Hepatocyte (in vitro differentiated cells): ENCODE data around the gene UNC5A. TPM values are rescaled to one million over a fixed set of nuclear protein-coding genes. Genes with fewer than 3 reads are reported as not detected.

Experiments
- DNase-seq: peaks from one replicate; pipeline ENCODE4 v3.0.0-alpha.2; 2016; ENCODE audit warnings: low spot score
- H2AFZ ChIP-seq: fragments of 200-600 bp; sonication (generic); 2 replicates; pipeline ENCODE4 v1.6.0; 2016; ENCODE audit warnings: antibody characterized with exemption, mild to moderate bottlenecking
- H3K27ac ChIP-seq: fragments of 200-600 bp; sonication (generic); 2 replicates; pipeline ENCODE4 v1.5.1; 2016; ENCODE audit warnings: mild to moderate bottlenecking
- H3K27me3 ChIP-seq: fragments of 200-600 bp; sonication (generic); 2 replicates; pipeline ENCODE4 v1.6.1; 2016
- H3K36me3 ChIP-seq: fragments of 200-600 bp; sonication (generic); replicated peaks from 2 replicates; pipeline ENCODE4 v1.5.1; 2016; ENCODE audit warnings: low read depth; ENCODE audit not compliant: insufficient read depth
- H3K4me1 ChIP-seq: fragments of 200-600 bp; sonication (generic); 2 replicates; pipeline ENCODE4 v1.5.1; 2016; ENCODE audit warnings: mild to moderate bottlenecking, moderate library complexity; ENCODE audit not compliant: insufficient read depth
- H3K4me2 ChIP-seq: fragments of 200-600 bp; sonication (generic); 2 replicates; pipeline ENCODE4 v1.6.0; 2016
- H3K4me3 ChIP-seq: fragments of 200-600 bp; sonication (generic); 2 replicates; pipeline ENCODE4 v1.5.1; 2016; ENCODE audit warnings: mild to moderate bottlenecking
- H3K79me2 ChIP-seq: fragments of 200-600 bp; sonication (generic); 2 replicates; pipeline ENCODE4 v1.6.0; 2017; ENCODE audit warnings: mild to moderate bottlenecking
- H3K9me2 ChIP-seq: fragments of 200-600 bp; sonication (generic); replicated peaks from 2 replicates; pipeline ENCODE4 v1.6.0; 2017; ENCODE audit warnings: mild to moderate bottlenecking; ENCODE audit not compliant: insufficient read depth
- H3K9me3 ChIP-seq: fragments of 200-600 bp; sonication (generic); 2 replicates; pipeline ENCODE4 v1.5.1; 2016; ENCODE audit warnings: low read depth, mild to moderate bottlenecking
- H4K20me1 ChIP-seq: fragments of 200-600 bp; sonication (generic); 2 replicates; pipeline ENCODE4 v1.6.0; 2016; ENCODE audit warnings: mild to moderate bottlenecking; ENCODE audit not compliant: insufficient read depth, poor library complexity, severe bottlenecking
- EZH2 ChIP-seq: fragments of 200-600 bp; sonication (generic); IDR thresholded peaks from 2 replicates; pipeline ENCODE4 v1.6.1; 2016; ENCODE audit warnings: antibody characterized with exemption, mild to moderate bottlenecking, borderline replicate concordance
- EZH2phosphoT487 ChIP-seq: fragments of 200-600 bp; sonication (generic); IDR thresholded peaks from one replicate; pipeline ENCODE4 v1.6.1; 2018; ENCODE audit warnings: antibody characterized with exemption, mild to moderate bottlenecking, low read depth, moderate library complexity; ENCODE audit not compliant: unreplicated experiment, severe bottlenecking
- WGBS: methylation state at CpG from one replicate; pipeline ENCODE4 v1.1.6; 2016; ENCODE audit warnings: low lambda C conversion rate; ENCODE audit errors: missing lambda C conversion rate; 5-methylcytosine and 5-hydroxymethylcytosine counted together
- polyA plus RNA-seq: library from polyadenylated mRNA; unstranded; fragments of >200 nt; fragmentation: Nextera tagmentation; extraction: Ambion mirVana; gene quantifications from 2 replicates; pipeline ENCODE4 v1.2.1, GENCODE V29; 2016
- total RNA-seq: library from RNA; depleted of rRNA; stranded (reverse); fragments of >200 nt; gene quantifications from 2 replicates; pipeline ENCODE4 v1.2.3, GENCODE V29; 2014
- TF ChIP-seq, protein P1 (sequence below): fragments of 200-600 bp; sonication (generic); IDR thresholded peaks from 2 replicates; pipeline ENCODE4 v1.5.1; 2016; ENCODE audit warnings: antibody characterized with exemption, mild to moderate bottlenecking; ENCODE audit not compliant: poor library complexity

Gene UNC5A
- total and polyA plus RNA-seq, 2 experiments from 2014 or later: 0.10 to 1.1 TPM

DNA sequence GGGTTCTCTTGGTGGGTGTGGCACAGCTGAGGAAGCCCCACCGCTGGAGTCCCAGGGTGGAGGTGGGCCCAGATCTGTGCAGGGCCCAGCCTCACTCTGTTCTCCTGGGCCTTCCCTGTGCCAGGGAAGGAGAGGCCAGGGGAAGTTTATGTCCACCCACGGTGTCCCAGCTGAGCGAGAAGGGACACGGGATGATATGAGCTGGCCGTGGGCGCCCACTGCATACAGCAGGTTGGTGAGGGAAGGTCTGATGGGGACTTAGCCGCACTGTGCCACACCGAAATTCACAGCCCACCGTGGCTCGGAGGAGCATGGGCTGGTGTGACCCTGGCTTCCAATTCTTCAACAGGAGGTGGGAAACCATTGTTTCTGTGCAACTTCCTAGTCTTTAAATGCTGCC is 33.9 kb downstream of the UNC5A start:
- Histone ChIP-seq H4K20me1 (no peaks in the 10 kb centered on the region), H3K79me2 (no peaks in the 10 kb centered on the region), H3K4me2 (no peak overlapping the region), H3K36me3 (no peaks in the 10 kb centered on the region), H3K9me2 (no peaks in the 10 kb centered on the region), H3K4me3 (no peak overlapping the region), H3K27me3 (no peaks in the 10 kb centered on the region), H2AFZ (no peak overlapping the region), H3K27ac (no peak overlapping the region), H3K4me1 (no peaks in the 10 kb centered on the region), H3K9me3 (no peaks in the 10 kb centered on the region)
- no peak for TF ChIP-seq EZH2
- TF ChIP-seq, protein P1, sequence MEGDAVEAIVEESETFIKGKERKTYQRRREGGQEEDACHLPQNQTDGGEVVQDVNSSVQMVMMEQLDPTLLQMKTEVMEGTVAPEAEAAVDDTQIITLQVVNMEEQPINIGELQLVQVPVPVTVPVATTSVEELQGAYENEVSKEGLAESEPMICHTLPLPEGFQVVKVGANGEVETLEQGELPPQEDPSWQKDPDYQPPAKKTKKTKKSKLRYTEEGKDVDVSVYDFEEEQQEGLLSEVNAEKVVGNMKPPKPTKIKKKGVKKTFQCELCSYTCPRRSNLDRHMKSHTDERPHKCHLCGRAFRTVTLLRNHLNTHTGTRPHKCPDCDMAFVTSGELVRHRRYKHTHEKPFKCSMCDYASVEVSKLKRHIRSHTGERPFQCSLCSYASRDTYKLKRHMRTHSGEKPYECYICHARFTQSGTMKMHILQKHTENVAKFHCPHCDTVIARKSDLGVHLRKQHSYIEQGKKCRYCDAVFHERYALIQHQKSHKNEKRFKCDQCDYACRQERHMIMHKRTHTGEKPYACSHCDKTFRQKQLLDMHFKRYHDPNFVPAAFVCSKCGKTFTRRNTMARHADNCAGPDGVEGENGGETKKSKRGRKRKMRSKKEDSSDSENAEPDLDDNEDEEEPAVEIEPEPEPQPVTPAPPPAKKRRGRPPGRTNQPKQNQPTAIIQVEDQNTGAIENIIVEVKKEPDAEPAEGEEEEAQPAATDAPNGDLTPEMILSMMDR: no peak
- 90% methylated on average over 10 of the region's 10 CpGs for WGBS
- no peak for DNase-seq

DNA sequence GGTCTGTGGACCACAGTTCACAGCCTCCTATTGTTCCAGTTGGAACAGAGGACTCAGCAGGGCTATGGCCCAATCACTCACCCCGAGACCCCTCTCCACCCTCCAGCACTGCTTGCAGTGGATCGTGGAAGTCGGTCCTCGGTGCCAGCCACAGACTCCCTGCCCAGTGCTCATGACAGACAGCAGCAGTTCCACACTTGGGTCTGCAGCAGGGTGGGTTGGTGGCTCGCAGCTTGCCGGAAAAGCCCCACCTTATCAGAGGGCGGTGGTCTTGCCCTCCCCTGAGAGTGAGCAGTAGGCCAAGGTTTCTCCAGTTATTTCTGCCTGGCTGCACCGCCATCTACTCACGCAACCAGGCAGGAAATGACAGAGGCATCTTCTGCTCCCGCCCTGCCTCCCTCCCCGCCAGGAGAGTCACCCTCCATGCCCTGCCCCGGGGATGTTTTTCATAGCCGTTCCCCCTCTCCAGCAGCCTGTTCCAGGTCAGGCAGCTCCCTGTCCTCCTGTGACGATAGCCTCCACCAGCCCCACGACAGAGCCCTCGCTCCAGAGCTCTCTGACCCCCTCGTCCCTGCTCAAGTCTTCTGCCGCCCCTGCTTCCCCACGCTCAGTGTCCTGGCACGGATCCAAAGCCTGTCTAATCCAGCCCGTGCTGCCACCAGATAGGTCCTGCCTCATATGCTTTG is 34.5 kb downstream of the UNC5A start:
- Histone ChIP-seq H3K4me1 (no peaks in the 10 kb centered on the region), H3K9me2 (no peaks in the 10 kb centered on the region), H4K20me1 (no peaks in the 10 kb centered on the region), H3K27me3 (no peaks in the 10 kb centered on the region), H2AFZ (no peak overlapping the region), H3K9me3 (no peaks in the 10 kb centered on the region), H3K79me2 (no peaks in the 10 kb centered on the region), H3K4me2 (no peak overlapping the region), H3K36me3 (no peaks in the 10 kb centered on the region), H3K27ac (no peak overlapping the region), H3K4me3 (no peak overlapping the region)
- WGBS: 80% methylated on average over 19 of the region's 21 CpGs
- DNase-seq: no peak
- no peak for TF ChIP-seq EZH2
- TF ChIP-seq, protein P1: no peak
- TF ChIP-seq EZH2phosphoT487: no peak

DNA sequence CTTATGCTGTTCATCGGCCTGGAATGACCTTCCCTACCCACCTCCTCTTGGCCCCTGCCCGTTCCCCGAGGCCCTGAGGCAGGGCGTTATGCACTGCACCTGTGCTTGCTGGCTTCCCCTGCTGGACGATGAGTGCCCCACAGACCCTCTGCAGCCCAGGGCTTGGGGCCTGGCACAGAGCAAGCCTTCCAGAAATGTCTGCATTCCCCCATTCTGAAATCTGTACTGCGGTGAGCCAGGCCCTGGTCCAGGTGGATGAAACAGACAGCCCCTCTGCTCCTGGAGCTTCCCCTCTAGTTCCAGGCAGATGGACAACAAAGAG is 35.0 kb downstream of the UNC5A start:
- Histone ChIP-seq H3K27me3 (no peaks in the 10 kb centered on the region), H3K4me3 (no peak overlapping the region), H4K20me1 (no peaks in the 10 kb centered on the region), H3K27ac (no peak overlapping the region), H3K36me3 (no peaks in the 10 kb centered on the region), H3K4me1 (no peaks in the 10 kb centered on the region), H3K4me2 (no peak overlapping the region), H3K9me3 (no peaks in the 10 kb centered on the region), H3K9me2 (no peaks in the 10 kb centered on the region), H2AFZ (no peak overlapping the region), H3K79me2 (no peaks in the 10 kb centered on the region)
- 76% methylated on average over 6 of the region's 6 CpGs for WGBS
- no peak for DNase-seq
- no peak for TF ChIP-seq EZH2phosphoT487
- no peak for TF ChIP-seq EZH2

DNA sequence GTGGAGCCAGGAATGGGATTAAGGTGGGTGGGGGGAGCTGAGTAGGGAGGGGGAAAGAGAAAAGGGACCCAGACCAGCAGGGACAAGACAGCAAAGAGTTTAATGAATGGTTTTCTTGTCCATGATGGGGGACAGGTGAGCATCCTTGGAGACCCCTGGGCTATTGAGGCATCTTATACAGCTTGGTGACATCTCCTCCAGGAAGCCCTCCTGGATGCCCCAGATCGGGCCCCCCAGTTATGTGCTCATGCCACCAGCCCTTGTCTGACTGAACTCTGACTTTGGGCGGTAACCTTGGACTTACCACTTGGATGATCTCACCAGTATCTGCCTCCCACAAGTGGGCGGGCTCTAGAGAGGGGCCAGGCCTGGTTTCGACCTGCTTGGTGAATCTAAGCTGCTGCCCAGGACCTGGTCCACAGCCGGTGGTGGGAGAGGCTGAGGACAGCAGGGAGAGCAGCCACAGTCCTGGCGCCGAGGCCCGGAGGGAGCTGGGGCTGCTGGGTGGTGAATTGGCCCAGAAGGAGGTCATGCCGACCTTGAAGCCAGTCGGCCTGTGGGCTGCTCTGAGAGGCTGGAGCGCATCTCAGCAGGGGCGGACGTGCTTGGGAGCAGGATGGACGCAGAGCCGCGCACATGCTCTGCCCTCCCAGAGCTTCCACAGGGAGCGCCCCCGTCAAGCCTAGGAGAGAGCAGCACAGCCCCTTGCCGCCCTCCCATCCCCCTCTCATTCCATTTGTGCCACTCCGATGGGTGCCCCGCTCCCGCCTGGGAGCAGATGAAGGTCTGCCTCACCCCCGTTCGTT is 36.2 kb downstream of the UNC5A start:
- Histone ChIP-seq H3K4me1 (no peaks in the 10 kb centered on the region), H3K9me2 (no peaks in the 10 kb centered on the region), H3K4me3 (no peak overlapping the region), H3K4me2 (no peak overlapping the region), H3K79me2 (no peaks in the 10 kb centered on the region), H3K36me3 (no peaks in the 10 kb centered on the region), H3K27ac (no peak overlapping the region), H3K9me3 (no peaks in the 10 kb centered on the region), H2AFZ (no peak overlapping the region), H4K20me1 (no peaks in the 10 kb centered on the region), H3K27me3 (no peaks in the 10 kb centered on the region)
- WGBS: 84% methylated on average over 22 of the region's 24 CpGs
- peak; percentile 26 for DNase-seq
- TF ChIP-seq, protein P1: no peak
- no peak for TF ChIP-seq EZH2
- no peak for TF ChIP-seq EZH2phosphoT487
